Fibroblast of lung (primary cell): ENCODE measurements around the gene DNHD1. TPM values are rescaled to one million over a fixed set of nuclear protein-coding genes. Genes with fewer than 3 reads are reported as not detected.

Experiments used
- DNase-seq, 2 donors: peaks; one replicate each; pipeline versions ENCODE4 v3.0.0 to v3.0.0-alpha.2; 2010; ENCODE audit warnings: low read depth in 2 of 2
- H2AFZ ChIP-seq: 2 replicates; pipeline ENCODE4 v1.5.1; 2012; ENCODE audit warnings: low read length, control low read depth, inconsistent platforms
- H3K27ac ChIP-seq: 2 replicates; pipeline ENCODE4 v1.5.1; 2011; ENCODE audit warnings: low read length, control low read depth; ENCODE audit not compliant: insufficient read depth
- H3K27me3 ChIP-seq: 2 replicates; pipeline ENCODE4 v1.5.1; 2011; ENCODE audit warnings: mild to moderate bottlenecking, low read length; ENCODE audit not compliant: control insufficient read depth, insufficient read depth
- H3K36me3 ChIP-seq: 2 replicates; pipeline ENCODE4 v1.5.1; 2011; ENCODE audit warnings: low read length; ENCODE audit not compliant: control insufficient read depth, insufficient read depth
- H3K4me1 ChIP-seq: 2 replicates; pipeline ENCODE4 v1.5.1; 2011; ENCODE audit warnings: low read length; ENCODE audit not compliant: control insufficient read depth, insufficient read depth; ENCODE audit errors: extremely low read depth
- H3K4me2 ChIP-seq: 2 replicates; pipeline ENCODE4 v1.5.1; 2011; ENCODE audit warnings: low read length, control low read depth; ENCODE audit not compliant: insufficient read depth; ENCODE audit errors: extremely low read depth
- H3K4me3 ChIP-seq, 4 experiments: fragments of 200-600 bp in 1 of 4; sonication (generic) in 1 of 4; replicated peaks in 1 of 4; 2 replicates each; pipeline ENCODE4 v1.5.1; 2011 to 2016; ENCODE audit warnings: low read length in 4 of 4, low read depth in 3 of 4, mild to moderate bottlenecking in 3 of 4, control low read depth in 2 of 4, inconsistent platforms in 1 of 4, mixed read lengths in 1 of 4; ENCODE audit not compliant: insufficient read depth in 1 of 4; ENCODE audit errors: control extremely low read depth in 1 of 4
- H3K79me2 ChIP-seq: 2 replicates; pipeline ENCODE4 v1.5.1; 2012; ENCODE audit warnings: mild to moderate bottlenecking, low read length, inconsistent platforms; ENCODE audit not compliant: control insufficient read depth, insufficient read depth
- H3K9ac ChIP-seq: 2 replicates; pipeline ENCODE4 v1.5.1; 2011; ENCODE audit warnings: mild to moderate bottlenecking, low read length, control low read depth; ENCODE audit not compliant: insufficient read depth
- H3K9me3 ChIP-seq: 2 replicates; pipeline ENCODE4 v1.5.1; 2012; ENCODE audit warnings: low read depth, low read length; ENCODE audit not compliant: control insufficient read depth, insufficient read depth
- H4K20me1 ChIP-seq: 2 replicates; pipeline ENCODE4 v1.5.1; 2011; ENCODE audit warnings: low read length; ENCODE audit not compliant: control insufficient read depth, insufficient read depth; ENCODE audit errors: extremely low read depth
- EZH2 ChIP-seq: IDR thresholded peaks from 2 replicates; pipeline ENCODE4 v1.5.1; 2012; ENCODE audit warnings: low read length, control low read depth, mild to moderate bottlenecking; ENCODE audit errors: missing control alignments
- polyA plus RNA-seq, 2 donors: library from polyadenylated mRNA; depleted of rRNA in 1 of 2; stranded (reverse) in 1 of 2; unstranded in 1 of 2; fragments of >200 nt; gene quantifications; 2 replicates each; pipeline ENCODE4 v1.2.1, GENCODE V29; 2011 to 2012; ENCODE audit warnings: missing spikeins in 1 of 2
- total RNA-seq: library from RNA; depleted of rRNA; stranded (reverse); fragments of >200 nt; gene quantifications from 2 replicates; pipeline ENCODE4 v1.2.1, GENCODE V29; 2014
- TF ChIP-seq, protein P1 (sequence below), 2 donors: IDR thresholded peaks in 1 of 2; conservative IDR thresholded peaks in 1 of 2; 1 replicate in 1 of 2; 2 replicates in 1 of 2; pipeline ENCODE4 v1.5.1; 2011 to 2012; ENCODE audit warnings: low read length in 2 of 2, control low read depth in 1 of 2, inconsistent platforms in 1 of 2, low read depth in 1 of 2, mild to moderate bottlenecking in 1 of 2

The DNHD1 gene
- total and polyA plus RNA-seq, 2 donors (not counting 1 experiment from before 2014, with no cell fraction given) = 2.2 to 14.7 TPM

DNA sequence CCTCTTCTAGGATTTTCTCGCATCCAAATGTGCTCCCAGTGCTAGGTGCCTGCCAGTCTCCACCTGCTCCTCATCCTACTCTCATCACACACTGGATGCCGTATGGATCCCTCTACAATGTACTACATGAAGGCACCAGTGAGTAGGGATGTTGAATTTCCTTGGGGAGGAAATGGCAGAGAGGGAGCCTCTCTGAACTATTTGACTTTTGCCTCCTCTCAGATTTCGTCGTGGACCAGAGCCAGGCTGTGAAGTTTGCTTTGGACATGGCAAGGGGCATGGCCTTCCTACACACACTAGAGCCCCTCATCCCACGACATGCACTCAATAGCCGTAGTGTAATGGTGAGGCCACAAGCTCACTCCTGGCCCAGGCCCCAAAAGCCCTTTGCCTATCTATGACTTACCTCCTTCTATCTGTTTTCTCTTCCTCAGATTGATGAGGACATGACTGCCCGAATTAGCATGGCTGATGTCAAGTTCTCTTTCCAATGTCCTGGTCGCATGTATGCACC is 112.5 kb downstream of the DNHD1 start:
- Histone ChIP-seq H3K79me2 (peaks cover 64% of the 10 kb centered on the region), H2AFZ (no peak overlapping the region), H3K27ac (no peak overlapping the region), H3K36me3 (peaks cover 30% of the 10 kb centered on the region), H3K4me1 (peaks cover 28% of the 10 kb centered on the region), H3K4me3 (no peak overlapping the region), H3K9me3 (no peaks in the 10 kb centered on the region), H3K9ac (no peak overlapping the region), H3K27me3 (no peaks in the 10 kb centered on the region), H3K4me2 (no peak overlapping the region), H4K20me1 (no peaks in the 10 kb centered on the region)
- no peak for DNase-seq
- TF ChIP-seq, protein P1, sequence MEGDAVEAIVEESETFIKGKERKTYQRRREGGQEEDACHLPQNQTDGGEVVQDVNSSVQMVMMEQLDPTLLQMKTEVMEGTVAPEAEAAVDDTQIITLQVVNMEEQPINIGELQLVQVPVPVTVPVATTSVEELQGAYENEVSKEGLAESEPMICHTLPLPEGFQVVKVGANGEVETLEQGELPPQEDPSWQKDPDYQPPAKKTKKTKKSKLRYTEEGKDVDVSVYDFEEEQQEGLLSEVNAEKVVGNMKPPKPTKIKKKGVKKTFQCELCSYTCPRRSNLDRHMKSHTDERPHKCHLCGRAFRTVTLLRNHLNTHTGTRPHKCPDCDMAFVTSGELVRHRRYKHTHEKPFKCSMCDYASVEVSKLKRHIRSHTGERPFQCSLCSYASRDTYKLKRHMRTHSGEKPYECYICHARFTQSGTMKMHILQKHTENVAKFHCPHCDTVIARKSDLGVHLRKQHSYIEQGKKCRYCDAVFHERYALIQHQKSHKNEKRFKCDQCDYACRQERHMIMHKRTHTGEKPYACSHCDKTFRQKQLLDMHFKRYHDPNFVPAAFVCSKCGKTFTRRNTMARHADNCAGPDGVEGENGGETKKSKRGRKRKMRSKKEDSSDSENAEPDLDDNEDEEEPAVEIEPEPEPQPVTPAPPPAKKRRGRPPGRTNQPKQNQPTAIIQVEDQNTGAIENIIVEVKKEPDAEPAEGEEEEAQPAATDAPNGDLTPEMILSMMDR (conservative IDR thresholded peaks at IDR 0.05 in 1 of 2, IDR thresholded peaks at IDR 0.05 in 1 of 2; ENCODE audit: low read depth in 1 of 2, low read length in 2 of 2) = no peak
- TF ChIP-seq EZH2 = no peak

DNA sequence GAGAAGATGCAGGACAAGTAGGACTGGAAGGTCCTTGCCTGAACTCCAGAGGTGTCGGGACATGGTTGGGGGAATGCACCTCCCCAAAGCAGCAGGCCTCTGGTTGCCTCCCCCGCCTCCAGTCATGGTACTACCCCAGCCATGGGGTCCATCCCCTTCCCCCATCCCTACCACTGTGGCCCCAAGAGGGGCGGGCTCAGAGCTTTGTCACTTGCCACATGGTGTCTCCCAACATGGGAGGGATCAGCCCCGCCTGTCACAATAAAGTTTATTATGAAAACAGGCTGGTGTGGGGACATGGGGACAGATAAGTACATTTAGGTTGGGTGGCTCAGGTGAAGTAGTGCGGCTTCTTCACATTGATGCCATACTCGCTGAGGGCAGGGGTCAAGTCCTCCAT is 113.5 kb downstream of the DNHD1 start:
- Histone ChIP-seq H3K4me3 (peak overlapping the region in 3 of 4 experiments; percentile 63 to 83 (median 80)), H3K9me3 (no peaks in the 10 kb centered on the region), H3K9ac (no peak overlapping the region), H3K36me3 (peaks cover 32% of the 10 kb centered on the region), H3K27ac (peak overlapping the region; percentile 82), H3K4me1 (peaks cover 28% of the 10 kb centered on the region), H4K20me1 (no peaks in the 10 kb centered on the region), H3K27me3 (no peaks in the 10 kb centered on the region), H3K4me2 (peak overlapping the region; percentile 76), H3K79me2 (peaks cover 53% of the 10 kb centered on the region), H2AFZ (no peak overlapping the region)
- DNase-seq = no peak
- no peak for TF ChIP-seq EZH2
- TF ChIP-seq, protein P1 (conservative IDR thresholded peaks at IDR 0.05 in 1 of 2, IDR thresholded peaks at IDR 0.05 in 1 of 2; ENCODE audit: low read depth in 1 of 2, low read length in 2 of 2) = no peak

DNA sequence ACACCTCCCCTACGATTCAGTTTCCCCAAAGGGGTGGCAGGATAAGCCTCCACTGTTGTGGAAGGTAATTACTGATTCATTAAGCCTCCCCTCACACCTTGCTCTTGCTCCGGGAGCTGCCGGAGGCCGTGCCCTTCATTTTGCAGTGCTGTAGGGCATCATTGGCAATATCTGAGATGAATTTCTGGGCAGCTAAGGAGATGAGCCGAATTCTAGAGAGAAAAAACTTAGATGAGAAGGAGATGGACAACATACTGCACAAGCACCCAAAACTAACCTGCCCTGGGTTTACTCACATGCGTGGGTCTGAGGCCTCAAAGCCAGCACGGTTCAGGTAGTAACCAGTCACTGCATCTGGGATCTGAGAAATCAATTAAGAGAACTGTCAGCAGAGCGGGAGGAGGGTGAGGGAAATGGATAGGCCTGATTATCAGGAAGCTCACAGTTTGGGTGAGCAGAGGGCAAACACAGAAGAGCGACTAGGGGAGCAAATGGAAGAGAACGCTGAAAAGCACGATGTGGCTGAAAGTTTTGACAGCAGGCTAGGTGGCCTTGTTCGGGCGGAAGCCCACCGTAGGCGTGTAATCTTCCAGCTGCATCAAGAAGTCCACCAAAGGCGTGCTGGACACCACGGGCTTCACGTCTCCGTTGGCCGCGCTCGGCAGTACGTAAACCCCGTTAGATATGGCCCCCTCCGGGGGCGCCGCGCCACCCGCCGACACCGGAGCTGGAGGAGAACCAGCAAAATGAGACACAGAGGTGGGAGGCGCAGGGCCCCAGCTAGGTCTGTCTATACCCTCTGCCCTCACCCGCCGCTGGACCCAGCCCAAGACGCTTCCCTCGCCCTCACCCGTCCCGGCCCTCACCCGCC is 114.2 kb downstream of the DNHD1 start:
- Histone ChIP-seq H3K36me3 (peaks cover 34% of the 10 kb centered on the region), H3K4me2 (peak overlapping the region; percentile 76), H3K27me3 (no peaks in the 10 kb centered on the region), H3K27ac (peak overlapping the region; percentile 82), H3K4me3 (peak overlapping the region; percentile 30 to 83 (median 72)), H3K4me1 (peaks cover 25% of the 10 kb centered on the region), H4K20me1 (no peaks in the 10 kb centered on the region), H3K9me3 (no peaks in the 10 kb centered on the region), H3K9ac (peak overlapping the region; percentile 79), H2AFZ (no peak overlapping the region), H3K79me2 (peaks cover 47% of the 10 kb centered on the region)
- DNase-seq = peak; percentile 28 to 44
- TF ChIP-seq EZH2 = no peak
- TF ChIP-seq, protein P1 (conservative IDR thresholded peaks at IDR 0.05 in 1 of 2, IDR thresholded peaks at IDR 0.05 in 1 of 2; ENCODE audit: low read depth in 1 of 2, low read length in 2 of 2) = no peak
